Measurements from ENCODE around the gene BARX2. TPM values are rescaled to one million over a fixed set of nuclear protein-coding genes. Genes with fewer than 3 reads are reported as not detected.

The BARX2 gene
- total RNA-seq, 1 donor from 2014 or later, result 62.1 TPM

DNA sequence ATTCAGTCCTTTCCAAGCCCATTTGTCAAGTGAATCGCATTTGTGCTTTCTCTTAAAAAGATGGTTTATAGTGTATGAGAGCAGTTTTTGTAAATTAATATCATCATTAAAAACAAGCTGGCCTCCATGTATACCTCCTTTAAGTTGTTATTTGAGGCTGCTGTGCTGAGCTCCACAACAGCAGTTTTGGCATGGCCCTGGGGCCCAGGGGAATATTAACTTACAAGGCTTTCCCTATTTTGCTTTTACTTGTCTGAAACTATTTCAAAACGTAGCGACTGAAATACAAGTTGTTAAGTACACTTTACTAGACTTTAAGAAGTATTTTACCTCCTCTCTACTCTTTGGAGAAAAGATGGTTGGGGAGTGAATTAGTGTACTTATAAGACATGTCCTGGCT, 4.9 kb upstream of the BARX2 start:
- TF ChIP-seq, protein P1, sequence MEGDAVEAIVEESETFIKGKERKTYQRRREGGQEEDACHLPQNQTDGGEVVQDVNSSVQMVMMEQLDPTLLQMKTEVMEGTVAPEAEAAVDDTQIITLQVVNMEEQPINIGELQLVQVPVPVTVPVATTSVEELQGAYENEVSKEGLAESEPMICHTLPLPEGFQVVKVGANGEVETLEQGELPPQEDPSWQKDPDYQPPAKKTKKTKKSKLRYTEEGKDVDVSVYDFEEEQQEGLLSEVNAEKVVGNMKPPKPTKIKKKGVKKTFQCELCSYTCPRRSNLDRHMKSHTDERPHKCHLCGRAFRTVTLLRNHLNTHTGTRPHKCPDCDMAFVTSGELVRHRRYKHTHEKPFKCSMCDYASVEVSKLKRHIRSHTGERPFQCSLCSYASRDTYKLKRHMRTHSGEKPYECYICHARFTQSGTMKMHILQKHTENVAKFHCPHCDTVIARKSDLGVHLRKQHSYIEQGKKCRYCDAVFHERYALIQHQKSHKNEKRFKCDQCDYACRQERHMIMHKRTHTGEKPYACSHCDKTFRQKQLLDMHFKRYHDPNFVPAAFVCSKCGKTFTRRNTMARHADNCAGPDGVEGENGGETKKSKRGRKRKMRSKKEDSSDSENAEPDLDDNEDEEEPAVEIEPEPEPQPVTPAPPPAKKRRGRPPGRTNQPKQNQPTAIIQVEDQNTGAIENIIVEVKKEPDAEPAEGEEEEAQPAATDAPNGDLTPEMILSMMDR (conservative IDR thresholded peaks at IDR 0.05), result no peak
- Mint-ChIP-seq H3K27me3 (peaks cover 89% of the 10 kb centered on the region), H3K36me3 (no peaks in the 10 kb centered on the region), H3K4me1 (ENCODE audit: unreplicated experiment) (peaks cover 19% of the 10 kb centered on the region), H3K27ac (peak overlapping the region; percentile 8), H3K9me3 (no peaks in the 10 kb centered on the region), H3K4me3 (peak overlapping the region; percentile 24)
- no peak for DNase-seq (ENCODE audit: extremely low spot score, unreplicated experiment)

DNA sequence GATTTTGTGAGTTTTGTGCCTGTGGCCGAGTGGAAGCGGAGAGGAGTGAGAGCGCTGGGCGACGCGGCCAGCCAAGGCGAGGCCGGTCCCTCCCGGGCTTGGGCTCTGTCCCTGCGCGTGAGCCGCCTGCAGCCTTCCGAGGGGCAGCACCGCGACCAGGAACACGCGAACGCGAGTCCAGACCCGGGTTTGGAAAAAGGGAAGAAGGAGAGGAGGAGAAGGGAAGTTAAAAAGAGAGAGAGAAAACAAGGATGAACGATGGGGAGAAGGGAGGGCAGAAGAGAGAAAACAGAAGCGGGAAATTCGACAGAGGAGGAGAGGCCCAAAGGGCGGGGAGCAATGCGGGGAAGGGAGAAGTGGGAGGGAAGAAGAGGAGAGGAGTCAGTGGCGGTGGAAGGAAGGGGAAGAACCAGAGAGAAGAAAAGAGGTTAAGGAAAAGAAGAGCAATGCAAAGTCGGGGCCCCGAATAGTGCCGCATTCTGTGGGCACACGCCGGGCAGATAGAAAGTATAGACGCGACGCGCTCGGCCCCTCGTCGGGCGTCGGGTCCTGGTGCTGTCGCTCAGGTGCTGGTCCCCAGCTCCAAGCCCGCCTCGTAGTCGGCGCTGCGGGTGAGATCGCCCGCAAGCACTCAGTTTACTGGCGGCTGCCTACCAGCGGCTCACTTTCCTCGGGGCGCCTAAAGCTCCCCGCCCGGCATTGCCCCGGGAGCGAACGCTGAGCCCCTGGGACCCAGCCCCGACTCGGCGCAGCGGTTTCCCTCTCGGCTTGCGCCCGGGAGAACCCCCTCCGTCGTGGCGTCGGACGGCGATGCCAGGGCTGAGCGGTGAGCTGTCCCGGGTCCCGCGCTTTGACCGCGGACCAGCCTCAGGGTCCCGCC, 2.8 kb upstream of the BARX2 start:
- peaks cover 19% of the 10 kb centered on the region for H3K4me1 Mint-ChIP-seq (ENCODE audit: unreplicated experiment)
- peak overlapping the region; percentile 68 for H3K27ac Mint-ChIP-seq
- H3K4me3 Mint-ChIP-seq, result peak overlapping the region; percentile 88
- H3K9me3 Mint-ChIP-seq, result no peaks in the 10 kb centered on the region
- H3K36me3 Mint-ChIP-seq, result peaks cover 10% of the 10 kb centered on the region
- TF ChIP-seq, protein P1 (conservative IDR thresholded peaks at IDR 0.05), result no peak
- H3K27me3 Mint-ChIP-seq, result peaks cover 90% of the 10 kb centered on the region
- no peak for DNase-seq (ENCODE audit: extremely low spot score, unreplicated experiment)

DNA sequence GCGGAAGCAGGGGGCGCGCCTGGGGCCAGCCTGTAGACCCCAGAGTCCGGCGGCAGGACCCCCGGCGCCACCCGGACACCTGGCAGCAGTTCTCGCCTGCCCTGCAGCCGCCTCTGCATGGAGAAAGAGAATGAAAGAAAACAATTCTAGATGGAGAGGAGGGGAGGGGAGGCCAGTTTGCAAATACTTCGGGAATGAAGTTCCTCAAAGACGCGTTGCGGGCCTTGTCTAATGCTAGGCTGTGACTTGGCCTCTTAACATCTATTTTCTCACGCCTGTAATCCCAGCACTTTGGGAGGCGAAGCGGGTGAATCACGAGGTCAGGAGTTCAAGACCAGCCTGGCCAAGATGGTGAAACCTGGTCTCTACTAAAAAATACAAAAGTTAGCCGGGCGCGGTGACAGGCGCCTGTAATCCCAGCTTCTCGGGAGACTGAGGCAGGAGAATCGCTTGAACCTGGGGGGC, 2.1 kb upstream of the BARX2 start:
- peak overlapping the region; percentile 91 for H3K4me3 Mint-ChIP-seq
- peaks cover 12% of the 10 kb centered on the region for H3K36me3 Mint-ChIP-seq
- DNase-seq (ENCODE audit: extremely low spot score, unreplicated experiment), result no peak
- H3K9me3 Mint-ChIP-seq, result no peaks in the 10 kb centered on the region
- H3K27ac Mint-ChIP-seq, result peak overlapping the region; percentile 95
- peaks cover 88% of the 10 kb centered on the region for H3K27me3 Mint-ChIP-seq
- TF ChIP-seq, protein P1 (conservative IDR thresholded peaks at IDR 0.05), result no peak
- H3K4me1 Mint-ChIP-seq (ENCODE audit: unreplicated experiment), result peaks cover 19% of the 10 kb centered on the region

DNA sequence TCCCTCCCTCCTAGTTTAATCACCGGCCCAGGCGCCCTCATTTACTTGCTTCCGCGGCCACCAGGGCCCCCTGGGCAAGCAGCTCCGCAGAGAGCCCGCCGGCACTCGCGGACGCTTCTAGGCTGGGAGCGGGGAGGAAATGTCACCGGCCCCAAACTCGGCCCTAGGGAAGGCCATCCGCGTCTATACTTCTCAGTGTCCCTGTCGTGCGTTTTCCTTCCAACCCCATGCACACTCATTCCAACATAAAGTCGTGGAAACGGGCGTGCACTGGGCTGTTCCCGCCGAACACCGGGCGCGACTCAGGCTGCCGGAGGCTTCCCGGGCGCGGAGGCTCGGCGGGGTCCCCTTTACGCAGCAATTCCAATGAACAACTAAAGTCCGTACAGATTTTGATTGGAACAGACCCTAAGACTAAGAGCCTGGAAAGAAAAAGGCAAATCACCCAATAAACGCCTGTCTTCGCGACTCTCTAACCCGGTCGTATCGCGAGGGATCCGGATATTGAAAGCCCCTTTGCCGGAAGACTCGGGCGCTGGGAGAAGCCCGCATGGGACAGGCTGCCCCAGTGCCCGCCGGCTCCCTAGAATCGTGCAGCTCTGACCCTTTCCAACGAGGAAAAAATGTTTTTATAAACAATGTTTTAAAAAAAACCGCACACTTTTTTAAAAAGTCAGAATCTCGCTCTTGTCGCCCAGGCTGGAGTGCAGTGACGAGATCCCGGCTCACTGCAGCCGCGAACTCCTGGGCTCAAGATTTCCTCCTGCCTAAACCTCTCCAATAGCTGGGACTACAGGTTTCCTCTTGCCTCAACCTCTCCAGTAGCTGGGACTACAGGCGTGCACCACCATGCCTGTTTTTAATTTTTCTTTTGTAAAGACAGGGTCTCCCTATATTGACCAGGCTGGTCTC, 1.3 kb upstream of the BARX2 start:
- TF ChIP-seq, protein P1 (conservative IDR thresholded peaks at IDR 0.05), result no peak
- DNase-seq (ENCODE audit: extremely low spot score, unreplicated experiment), result no peak
- Mint-ChIP-seq H3K27ac (peak overlapping the region; percentile 95), H3K36me3 (peaks cover 12% of the 10 kb centered on the region), H3K9me3 (no peaks in the 10 kb centered on the region), H3K4me3 (peak overlapping the region; percentile 91), H3K27me3 (peaks cover 88% of the 10 kb centered on the region), H3K4me1 (ENCODE audit: unreplicated experiment) (peaks cover 12% of the 10 kb centered on the region)

DNA sequence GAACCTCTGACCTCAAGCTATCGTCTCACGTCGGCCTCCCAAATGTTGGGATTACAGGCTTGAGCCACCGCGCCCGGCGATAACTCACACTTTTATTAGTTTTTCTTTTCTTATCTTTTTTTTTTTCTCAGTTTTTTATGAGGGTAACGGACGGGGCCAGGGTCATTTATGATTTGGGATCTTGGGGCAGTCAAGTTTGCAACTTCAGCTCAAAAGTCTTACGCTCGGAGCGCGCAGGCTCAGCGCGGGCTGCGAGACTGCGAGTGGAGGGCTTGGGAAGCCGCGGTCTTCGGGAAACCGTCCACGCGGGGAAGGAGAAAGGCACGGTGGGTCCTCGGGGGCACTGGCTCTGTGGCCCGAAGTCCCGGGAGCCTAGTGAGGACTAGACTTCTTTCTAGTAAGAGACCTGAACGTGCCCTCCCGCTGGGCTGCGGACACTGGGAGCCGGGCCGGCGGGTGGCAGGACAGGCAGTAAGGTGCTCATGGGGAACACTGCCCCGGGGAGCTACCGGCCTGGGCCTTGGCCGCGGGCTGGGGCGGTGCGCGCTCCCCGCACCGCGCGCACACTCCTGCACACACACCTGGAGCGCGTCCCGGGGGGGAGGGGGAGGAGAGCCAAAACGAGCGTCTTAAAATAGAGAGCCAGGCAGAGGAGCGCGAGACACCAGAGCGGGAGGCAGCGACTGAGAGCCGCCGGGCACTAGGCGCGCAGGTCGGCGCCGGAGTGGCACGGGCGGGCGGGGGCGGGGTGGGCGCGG, 476 bp upstream of the BARX2 start:
- Mint-ChIP-seq H3K36me3 (peaks cover 16% of the 10 kb centered on the region), H3K4me1 (ENCODE audit: unreplicated experiment) (peaks cover 5% of the 10 kb centered on the region), H3K27me3 (peaks cover 88% of the 10 kb centered on the region), H3K9me3 (no peaks in the 10 kb centered on the region), H3K4me3 (peak overlapping the region; percentile 91), H3K27ac (peak overlapping the region; percentile 95)
- TF ChIP-seq, protein P1 (conservative IDR thresholded peaks at IDR 0.05), result no peak
- DNase-seq (ENCODE audit: extremely low spot score, unreplicated experiment), result peak; percentile 78
